Stimulated activated CD4-positive, alpha-beta T cell treated with anti-CD3 and anti-CD28 coated beads, Interleukin-4, amount 100 ng/mL, for 48 hours (primary cell): ENCODE measurements around the gene TAB2.
"Not testable (repeated sequence)": the region's sequence is repeated elsewhere in the genome, so short reads cannot be mapped to it uniquely, and the experiment has no call there.

Source experiments
- DNase-seq, 2 donors: peaks; one replicate each; pipeline ENCODE4 v3.0.0-alpha.2; 2020; ENCODE audit warnings: low read depth in 2 of 2

TAB2 gene

DNA sequence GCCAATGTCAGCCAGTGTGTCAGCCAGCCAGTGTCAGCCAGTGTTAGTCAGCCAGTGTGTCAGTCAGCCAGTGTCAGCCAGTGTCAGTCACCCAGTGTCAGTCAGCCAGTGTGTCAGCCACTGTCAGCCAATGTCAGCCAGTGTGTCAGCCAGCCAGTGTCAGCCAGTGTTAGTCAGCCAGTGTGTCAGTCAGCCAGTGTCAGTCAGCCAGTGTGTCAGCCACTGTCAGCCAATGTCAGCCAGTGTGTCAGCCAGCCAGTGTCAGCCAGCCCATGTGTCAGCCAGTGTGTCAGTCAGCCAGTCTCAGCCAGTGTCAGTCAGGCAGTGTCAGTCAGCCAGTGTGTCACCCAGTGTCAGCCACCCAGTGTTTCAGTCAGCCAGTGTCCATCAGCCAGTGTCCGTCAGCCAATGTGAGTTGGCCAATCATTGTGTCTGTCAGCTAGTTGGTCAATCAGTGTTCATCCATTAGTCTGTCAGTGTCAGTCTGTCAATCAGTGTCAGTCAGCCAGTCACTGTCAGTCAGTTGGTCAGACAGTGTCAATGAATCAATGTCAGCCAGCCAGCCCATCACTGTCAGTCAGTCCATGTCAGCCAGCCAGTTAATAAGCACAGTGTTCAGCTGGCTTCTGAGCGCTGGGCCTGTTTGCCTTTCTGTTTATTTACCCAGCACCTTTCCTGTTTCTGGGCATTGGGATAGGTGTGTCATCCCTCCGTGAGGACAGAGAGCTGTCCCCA lies 127.0 kb downstream of the TAB2 start:
- DNase-seq: not testable (repeated sequence)

DNA sequence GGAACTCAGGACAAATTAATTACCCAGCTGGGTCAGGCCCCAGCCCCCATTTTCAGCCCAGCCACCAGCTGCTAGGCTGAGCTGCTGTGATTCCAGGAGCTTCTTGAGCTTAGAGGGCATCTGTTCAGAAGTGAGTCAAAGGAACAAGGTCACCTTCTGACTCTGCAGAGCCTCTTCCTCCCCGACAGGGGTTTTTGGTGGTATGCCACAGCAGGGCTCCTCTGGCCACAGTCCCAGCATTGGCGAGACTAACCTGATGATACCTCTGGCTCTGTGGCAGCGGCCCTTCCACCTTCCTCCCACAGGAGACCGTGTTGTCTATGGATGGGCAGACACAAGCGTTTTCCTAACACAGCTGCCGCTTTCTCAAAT lies 127.6 kb downstream of the TAB2 start:
- no peak for DNase-seq

DNA sequence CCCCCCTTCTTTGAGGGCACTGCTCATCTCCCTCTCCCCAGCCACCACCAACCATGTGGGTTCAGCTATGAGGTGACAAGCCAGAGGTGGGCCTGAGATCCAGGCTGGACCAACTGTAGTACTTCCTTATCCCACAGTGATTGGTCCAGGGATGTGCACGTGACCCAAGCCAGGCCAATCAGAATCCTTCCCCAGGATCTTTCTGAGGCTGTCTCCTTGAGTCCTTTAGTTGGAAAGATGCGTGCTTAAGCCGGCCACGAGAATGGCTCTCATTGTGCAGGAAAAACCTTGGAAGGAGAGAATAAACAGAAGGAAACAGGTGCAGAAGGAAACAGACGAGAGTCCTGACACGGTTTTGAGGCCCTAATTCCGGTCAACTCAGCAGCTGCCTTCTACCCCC lies 128.1 kb downstream of the TAB2 start:
- no peak for DNase-seq

DNA sequence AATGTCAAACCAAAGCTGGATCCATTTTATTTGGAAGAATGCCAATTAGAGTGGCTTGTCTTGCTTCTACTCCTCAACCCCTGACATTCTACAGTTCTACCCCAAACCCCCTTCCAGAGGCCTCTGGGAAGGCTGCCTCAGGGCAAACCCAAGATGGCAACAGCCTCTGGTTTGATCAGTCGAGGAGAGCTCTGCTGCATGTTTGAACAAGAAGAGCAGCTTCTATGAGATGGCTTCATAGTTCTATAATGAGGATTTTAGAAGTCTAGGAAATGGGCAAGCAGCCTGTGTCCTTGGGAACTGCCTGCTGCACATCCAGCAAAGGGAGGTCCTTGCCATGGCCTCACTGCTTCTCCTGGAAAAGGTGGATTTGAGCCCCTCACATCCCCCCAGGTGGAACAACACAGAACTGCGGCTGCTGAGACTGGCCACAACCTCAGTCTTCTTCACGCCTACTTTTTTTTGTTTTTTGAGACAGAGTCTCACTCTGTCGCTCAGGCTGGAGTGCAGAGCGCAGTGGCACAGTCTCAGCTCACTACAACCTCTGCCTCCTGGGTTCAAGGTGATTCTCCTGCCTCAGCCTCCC lies 129.4 kb downstream of the TAB2 start:
- DNase-seq: no peak

DNA sequence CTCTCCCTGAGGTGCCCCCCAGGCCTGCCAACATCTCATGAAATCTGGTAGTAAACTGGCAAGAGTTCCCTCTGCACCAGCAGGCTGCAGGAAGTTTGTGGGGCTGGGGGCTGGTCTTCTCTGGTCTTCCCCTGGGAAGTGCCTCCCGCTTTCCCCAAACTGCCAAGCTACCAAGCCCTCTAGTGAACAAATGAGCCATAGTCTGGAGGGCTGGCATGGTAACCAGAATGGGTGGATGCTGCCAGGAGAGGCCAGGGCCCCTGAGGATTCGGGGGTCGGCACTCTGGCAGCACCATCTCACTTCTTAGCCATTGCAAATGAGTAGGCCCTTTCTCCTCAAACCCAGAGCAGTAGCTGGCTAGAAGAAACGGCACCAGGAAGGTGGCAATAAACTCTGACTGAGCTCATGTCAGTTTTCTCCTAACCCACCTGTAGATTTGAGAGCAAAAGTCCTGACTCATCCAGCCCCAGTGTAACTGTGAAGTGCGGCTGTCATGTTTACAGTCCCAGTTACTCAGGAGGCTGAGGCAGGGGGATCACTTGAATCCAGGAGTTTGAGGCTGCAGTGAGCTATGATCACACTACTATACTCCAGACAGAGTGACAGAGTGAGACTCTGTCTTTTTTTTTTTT lies 131.4 kb downstream of the TAB2 start:
- no peak for DNase-seq

DNA sequence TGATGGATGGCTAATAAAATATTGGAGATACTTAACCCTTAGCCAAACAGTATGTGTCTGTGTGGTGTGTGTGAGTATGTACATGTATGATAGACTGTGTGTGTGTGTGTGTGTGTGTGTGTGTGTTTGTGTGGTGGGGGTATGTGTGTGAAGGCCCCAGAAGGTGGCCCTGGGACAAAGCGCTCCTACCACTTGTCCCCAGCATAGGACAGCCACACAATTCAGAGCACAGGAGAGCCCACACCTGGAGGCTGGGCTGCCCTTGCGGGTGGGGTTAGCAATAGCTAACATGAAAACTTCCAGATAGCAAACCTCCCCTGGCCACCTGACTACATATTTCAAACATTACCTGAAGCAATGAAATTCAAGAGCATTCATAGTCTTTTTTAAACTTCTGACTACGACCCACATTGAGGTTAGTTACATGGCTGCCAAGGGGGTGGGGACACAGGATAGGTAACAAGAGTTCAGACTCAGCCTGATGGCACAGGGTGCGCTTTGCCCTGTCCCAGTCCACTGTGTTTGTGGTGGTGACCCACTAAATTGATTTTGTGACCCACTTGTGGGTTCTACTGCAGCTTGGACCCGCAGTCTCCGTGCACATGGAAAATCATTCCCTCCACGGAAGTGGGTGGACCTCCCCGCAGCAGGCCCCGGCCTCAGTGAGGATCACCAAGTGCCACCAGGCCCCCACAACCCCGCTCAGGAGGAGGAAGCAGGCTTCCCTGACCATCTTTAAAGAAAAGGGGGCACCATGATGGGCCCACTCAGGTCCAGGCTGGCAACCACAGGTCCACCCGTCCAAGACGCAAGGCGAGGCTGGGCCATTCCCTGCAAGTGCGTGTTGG lies 132.5 kb downstream of the TAB2 start:
- DNase-seq: no peak

DNA sequence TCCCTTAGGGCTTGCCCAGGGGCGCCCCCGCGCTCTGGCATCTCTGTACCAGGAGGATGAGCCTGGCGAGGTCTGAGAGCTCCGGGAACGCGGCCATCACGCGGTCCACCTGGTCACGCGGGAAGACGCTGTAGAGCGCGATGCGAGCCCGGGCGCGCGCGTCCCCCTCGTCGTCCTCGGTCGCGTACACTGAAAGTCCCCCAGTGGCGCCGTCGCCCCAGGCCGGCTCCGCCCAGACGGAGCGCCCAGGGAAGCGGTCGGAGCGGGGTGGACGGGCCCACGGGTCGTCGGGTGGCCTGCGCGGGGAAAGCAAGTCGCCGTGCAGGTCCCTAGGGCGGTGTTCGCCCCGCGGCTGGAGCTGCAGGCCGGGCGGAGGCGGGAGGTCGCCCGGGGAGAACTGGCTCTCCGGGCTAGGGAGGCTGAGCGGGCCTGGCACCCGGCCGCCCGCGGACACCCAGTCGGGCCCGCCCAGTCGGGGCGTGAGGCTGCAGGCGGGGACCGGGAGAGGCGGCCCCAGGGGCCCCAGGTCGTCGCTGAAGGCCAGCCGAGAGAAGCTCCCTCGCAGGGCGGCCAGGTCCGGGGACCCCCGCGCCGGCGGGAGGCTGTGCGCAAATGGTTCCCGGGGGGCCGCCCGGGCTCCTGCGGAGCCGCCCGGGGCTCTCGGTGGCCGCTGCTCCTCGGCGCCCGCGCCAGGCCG lies 133.3 kb downstream of the TAB2 start:
- DNase-seq: no peak

DNA sequence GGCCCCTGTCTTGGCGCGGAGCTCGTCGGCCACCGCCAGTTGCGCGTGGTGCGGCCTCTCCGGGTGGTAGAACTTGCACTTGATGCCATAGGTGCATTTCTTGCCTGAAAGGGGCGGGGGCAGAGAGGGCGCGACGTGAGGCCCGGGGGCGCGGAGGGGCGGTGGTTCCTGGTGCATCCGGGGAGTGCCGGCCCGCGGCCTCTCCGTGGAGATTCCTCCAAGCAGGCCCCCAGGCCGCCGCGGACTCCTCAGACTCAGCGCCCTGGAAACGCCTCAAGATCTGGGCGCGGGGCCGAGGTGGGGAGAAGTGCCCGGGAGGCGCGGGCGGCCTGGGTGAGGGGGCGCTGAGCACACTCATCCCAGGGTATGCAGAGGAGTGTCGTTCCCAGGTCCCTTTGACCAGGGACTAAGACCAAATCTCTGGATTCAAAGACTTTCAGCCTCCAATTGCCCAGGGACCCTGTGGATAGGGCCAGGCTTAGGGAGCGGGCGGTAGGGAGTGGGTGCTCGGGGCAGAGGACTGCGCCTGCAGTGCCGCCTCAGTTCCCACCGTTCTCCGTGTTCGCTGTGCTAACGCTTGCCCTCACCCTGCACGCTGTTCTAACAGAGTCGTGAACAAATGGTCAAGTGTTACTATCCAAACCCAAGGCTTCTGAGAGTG lies 134.0 kb downstream of the TAB2 start:
- no peak for DNase-seq

DNA sequence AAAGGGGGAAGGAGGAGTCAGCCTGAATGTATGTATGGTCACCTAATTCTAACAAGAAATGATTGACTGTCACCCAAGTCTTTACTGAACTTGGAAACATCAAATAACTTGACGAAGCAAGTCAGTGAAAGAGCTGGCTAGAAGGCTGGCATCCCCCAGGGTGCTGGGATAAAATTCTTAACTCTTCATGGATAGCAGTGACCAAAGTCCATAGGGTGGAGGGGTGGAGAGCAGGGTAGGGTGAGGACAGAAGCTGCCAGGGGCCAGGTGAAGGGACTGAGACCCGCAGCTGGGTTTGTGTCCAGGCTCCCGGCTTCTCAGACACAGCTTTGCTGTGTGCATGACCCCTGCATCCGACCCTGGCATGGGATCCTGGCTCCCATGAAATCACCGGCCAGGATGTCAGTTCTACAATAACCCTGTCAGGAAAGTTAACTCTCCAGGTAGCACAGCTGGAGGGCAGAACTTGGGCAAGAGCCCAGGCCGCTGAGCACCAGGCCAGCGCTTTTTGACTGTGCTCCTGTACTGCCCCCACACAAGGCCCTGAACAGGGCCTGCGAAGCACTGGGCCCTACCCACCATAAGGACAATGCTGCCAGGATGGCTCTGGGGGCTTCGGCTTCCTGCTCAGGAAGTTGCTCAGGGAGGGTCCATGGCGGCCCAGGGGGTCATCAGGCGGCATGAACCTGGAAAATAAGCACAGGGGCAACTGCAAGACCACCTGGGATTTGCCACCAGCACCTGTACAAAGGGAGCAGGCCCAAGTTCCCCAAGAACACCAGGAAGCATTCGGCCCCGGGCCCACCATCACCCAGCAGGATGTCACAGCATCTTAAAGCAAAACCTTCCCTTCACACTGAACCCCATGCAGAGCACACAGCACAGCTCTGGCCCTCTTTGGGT lies 134.8 kb downstream of the TAB2 start:
- DNase-seq: no peak

DNA sequence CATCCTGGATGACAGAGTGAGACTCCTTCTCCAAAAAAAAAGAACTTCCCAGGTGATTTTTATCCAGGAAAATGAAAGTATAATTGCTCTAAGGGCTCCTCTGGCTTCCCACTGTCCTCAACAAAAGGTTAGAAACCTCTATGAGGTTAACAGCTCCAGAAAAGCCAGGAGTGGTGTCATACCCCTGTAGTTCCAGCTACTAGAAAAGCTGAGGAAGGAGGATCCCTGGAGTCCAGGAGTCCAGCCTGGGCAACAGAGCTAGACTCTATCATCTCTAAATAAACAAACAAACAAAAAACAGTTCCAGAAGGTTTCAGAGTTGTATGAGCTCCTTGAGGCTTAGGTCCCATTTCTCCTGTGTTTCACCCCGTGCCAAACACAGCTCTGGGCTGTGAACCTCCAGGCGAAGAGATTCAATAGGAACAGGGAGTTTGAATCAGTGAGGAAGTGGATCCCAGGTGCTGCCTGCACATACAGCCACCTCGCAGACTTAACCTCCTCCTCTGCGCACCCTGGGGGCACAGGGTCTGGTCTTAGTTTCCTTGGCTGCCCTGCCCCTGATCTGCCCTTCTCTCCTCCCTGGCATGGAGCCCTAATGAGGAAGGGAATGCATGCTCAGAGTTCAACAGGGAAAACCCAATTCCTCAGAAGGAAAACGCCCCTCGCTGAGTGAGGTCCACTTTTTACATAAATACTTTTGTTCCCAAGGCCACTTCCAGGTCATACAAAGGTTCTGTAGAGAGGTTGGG lies 136.3 kb downstream of the TAB2 start:
- DNase-seq: no peak

DNA sequence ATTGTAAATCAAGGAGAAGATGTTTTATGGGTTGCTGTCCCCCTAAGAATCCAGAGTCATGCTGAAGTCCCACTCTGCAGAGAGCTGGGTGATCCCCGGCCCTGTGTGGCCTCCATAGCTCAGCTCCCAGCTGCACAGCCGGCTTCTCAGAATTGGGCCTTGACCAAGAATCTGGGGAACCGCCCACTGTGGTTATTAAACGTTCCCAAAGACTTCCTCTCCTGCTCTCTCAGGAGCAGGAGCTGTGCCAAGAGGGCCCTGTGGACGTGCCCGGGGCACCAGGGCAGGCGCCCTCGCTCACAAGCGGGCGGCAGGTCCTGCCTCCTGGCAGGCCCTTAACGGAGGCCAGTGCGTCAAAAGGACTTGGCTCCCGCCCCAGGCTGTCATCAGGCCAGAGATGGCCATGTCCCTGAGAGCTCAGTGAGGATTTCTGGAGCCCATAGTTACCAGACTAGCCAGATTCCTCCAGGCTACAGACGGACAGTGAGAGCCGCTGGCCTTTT lies 136.9 kb downstream of the TAB2 start:
- no peak for DNase-seq

DNA sequence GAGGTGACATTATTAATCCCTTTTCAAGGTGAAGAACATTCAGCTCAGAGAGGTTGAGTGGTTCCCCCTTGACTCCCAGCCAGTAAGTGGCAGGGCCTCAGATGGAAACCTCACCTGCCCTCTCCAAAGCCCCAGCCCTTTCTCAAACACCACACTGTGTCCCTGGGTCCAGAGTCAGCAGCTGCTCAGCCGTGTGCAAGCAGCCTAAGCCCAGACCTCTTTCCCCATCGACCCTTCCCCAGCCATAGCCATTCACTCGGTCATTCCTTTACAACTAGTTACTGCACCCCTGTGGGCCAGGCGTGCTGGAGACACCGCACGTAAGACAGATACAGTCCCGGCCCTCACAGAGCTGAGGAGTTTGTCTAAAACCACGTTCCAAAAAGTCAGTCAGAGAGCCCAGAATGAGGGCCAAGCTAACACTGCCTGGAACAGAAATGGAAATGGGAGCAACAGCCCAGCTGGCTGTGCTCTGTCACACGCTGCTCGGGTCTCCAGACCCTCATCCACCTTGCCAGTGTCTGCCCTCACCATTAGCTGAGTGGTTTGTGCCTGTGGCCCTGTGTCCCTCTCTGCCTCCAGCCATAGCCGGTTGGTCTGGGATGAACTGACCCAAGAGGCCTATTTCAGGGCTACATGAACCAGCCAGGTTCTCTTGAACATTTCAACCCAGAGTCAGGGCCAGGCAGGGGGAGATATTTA lies 137.7 kb downstream of the TAB2 start:
- no peak for DNase-seq

DNA sequence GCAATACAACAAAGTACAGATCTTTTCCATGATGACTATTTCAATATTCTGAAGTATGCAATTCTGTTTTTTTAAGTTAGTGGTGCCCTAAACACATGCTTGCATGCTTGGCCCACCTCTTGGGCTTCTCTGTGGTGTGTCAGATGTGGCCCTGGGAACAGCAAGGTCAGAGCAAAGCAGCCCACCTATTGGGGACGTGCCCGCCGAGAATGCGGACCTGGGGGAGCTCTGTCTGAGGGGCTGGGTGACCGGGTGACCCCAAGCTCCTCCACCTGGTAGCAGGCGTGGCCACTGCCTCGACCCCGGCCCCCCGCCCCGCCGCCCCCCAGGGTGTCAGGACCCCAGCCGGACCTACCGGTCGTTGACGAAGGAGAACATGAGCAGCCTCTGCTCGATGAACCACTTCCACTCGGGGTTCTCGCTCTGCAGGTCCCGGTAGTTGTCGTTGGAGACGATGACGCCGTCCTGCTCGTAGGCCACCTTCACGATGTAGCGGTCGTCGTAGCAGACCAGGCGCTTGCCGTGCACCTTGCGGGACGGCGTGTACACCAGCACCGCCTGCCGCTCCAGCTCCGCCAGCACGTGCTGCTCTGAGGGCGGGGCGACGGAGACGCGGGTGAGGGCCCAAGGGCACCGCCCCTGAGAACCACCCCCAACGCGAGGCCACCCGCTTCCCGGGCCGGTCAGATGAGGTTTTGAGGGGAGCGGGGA lies 139.0 kb downstream of the TAB2 start:
- no peak for DNase-seq

DNA sequence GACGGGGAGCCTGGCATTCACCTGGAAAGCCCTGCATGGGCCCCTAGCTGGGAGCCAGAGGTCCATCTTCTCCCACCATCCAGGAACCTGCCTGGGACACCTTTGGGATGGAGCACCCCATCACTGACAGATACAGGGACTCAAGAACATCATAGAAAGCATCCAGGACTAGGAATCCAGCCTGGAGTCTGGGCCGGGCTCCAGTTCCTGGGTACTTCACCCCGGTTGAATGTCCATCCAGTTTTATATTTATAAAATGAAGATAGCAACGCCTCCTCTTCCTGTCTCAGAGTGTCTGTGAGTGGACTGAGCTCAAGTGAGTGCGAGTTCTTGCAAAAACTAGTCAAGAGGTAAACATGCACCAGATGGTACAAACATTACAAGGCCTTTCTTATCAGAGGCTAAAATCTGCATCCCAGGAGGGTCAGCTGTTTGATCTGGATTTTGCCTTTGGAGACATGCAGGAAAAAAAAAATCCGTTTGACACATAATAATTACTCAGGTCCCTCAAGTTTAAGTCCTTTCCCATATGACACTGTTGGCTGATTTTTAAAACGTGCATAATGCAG lies 139.9 kb downstream of the TAB2 start:
- no peak for DNase-seq

DNA sequence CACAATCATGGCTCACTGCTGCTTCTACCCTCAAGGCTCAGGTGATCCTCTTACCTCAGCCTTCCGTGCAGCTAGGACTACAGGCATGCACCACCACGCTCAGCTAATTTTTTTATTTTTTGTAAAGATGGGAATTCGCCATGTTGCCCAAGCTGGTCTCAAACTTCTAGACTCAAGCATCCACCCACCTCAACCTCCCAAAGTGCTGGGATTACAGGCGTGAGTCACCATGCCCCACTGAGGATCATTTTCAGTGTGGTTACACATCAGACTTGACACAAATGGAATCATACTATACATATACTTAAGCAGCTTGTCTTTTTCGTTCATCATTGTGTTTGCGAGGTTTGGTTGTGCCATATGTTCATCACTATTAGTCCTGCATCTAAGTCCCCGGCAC lies 140.7 kb downstream of the TAB2 start:
- DNase-seq: no peak

DNA sequence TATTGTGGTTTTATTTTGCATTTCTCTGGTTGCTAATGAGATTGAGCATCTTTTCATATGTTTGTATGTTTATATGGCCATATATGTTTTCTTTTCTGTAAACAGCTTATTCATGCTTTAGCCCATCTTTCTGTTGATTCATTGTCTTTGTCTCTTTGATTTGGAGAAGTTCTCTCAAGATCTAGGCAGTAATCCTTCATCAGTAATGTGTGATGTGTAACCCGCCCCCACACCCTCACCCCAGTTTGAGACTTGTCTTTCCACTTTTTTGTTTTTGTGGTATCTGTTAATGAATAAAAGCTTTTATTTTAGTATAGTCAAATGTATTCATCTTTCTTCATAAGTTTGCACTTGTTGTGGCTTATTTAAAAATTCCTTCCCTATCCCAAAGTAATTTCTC lies 141.3 kb downstream of the TAB2 start:
- DNase-seq: no peak

DNA sequence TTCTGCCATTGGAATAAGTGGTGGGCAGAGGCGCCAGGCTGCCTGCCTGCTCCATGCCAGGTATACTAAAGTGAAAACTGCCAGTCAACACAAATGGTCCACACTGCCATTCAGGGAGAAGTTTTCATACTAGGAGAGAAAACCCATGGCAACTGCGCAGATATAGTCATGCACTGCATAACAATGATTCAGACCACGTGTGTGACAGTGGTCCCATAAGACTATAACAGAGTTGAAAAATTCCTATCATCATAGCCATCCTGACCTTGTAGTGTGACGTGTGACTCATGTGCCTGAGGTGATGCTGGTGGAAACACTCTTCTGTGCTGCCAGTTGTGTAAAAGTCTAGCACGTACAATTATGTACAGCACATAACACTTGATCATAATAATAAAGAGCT lies 142.2 kb downstream of the TAB2 start:
- DNase-seq: no peak

DNA sequence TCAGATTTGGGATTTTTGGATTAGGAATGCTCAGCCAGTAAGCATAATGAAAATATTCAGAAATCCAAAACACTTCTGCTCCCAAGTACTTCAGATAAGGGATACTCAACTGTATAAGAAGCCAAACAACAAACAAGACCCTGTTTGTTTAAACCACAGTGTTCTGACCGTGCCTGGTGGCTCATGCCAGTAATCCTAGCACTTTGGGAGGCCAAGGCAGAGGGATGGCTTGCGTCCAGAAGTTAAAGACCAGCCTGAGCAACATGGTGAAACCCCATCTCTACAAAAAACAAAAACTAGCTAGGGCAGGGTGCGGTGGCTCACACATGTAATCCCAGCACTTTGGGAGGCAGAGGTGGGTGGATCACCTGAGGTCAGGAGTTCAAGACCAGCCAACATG lies 142.7 kb downstream of the TAB2 start:
- not testable (repeated sequence) for DNase-seq
